HL-60 (cell line): ENCODE data around the gene CHI3L1.
A peak's percentile ranks its signal among the peaks of the same experiment; 100 is the strongest.

Experiments used
- DNase-seq, 2 experiments: peaks; one replicate each; pipeline ENCODE4 v3.0.0-alpha.2; 2010 to 2020; ENCODE audit warnings: low read depth in 1 of 2, low spot score in 1 of 2
- H3K27ac ChIP-seq: fragments of 250-450 bp; sonication (Bioruptor Pico); replicated peaks from 2 replicates; pipeline ENCODE4 v1.5.1; 2020; ENCODE audit warnings: mild to moderate bottlenecking, moderate library complexity
- H3K27me3 ChIP-seq: fragments of 250-450 bp; sonication (Bioruptor Pico); 2 replicates; pipeline ENCODE4 v1.5.1; 2021; ENCODE audit warnings: mild to moderate bottlenecking, moderate library complexity; ENCODE audit not compliant: insufficient read depth, poor library complexity, severe bottlenecking
- H3K4me3 ChIP-seq: replicated peaks from 2 replicates; pipeline ENCODE4 v1.5.1; 2011; ENCODE audit warnings: mild to moderate bottlenecking, control low read depth, low read length; ENCODE audit not compliant: insufficient read depth
- CTCF ChIP-seq: IDR thresholded peaks from one replicate; pipeline ENCODE4 v1.5.1; 2011; ENCODE audit warnings: low read length, control low read depth, inconsistent platforms; ENCODE audit not compliant: insufficient read depth
- GABPA ChIP-seq: IDR thresholded peaks from 2 replicates; pipeline ENCODE4 v1.6.1; 2012; ENCODE audit warnings: low read depth
- POLR2AphosphoS5 ChIP-seq: IDR thresholded peaks from 2 replicates; pipeline ENCODE4 v1.6.1; 2012; ENCODE audit warnings: low read depth
- REST ChIP-seq: IDR thresholded peaks from 2 replicates; pipeline ENCODE4 v1.6.1; 2012; ENCODE audit warnings: low read depth; ENCODE audit not compliant: insufficient replicate concordance
- SPI1 ChIP-seq: IDR thresholded peaks from 2 replicates; pipeline ENCODE4 v1.6.1; 2012; ENCODE audit warnings: low read depth, mild to moderate bottlenecking, borderline replicate concordance

The CHI3L1 gene

GRCh38 chr1:203227371-203228083 lies 41.0 kb upstream of the CHI3L1 start:
- DNase-seq = no peak
- H3K27me3 ChIP-seq = no peaks in the 10 kb centered on the region
- H3K27ac ChIP-seq = no peak overlapping the region
- no peak overlapping the region for H3K4me3 ChIP-seq
- TF ChIP-seq REST = no peak
- no peak for TF ChIP-seq CTCF
- TF ChIP-seq SPI1 = no peak
- TF ChIP-seq POLR2AphosphoS5 = no peak
- no peak for TF ChIP-seq GABPA

GRCh38 chr1:203225071-203225470 lies 38.6 kb upstream of the CHI3L1 start:
- no peak for TF ChIP-seq GABPA
- no peak for TF ChIP-seq REST
- TF ChIP-seq SPI1 = peak; percentile 77
- no peak for TF ChIP-seq POLR2AphosphoS5
- no peak for TF ChIP-seq CTCF
- H3K27ac ChIP-seq = no peak overlapping the region
- no peaks in the 10 kb centered on the region for H3K27me3 ChIP-seq
- H3K4me3 ChIP-seq = no peak overlapping the region
- DNase-seq = no peak

- no peak for TF ChIP-seq POLR2AphosphoS5
- no peak for TF ChIP-seq SPI1
- TF ChIP-seq CTCF = no peak
- no peak for TF ChIP-seq GABPA
- no peak for TF ChIP-seq REST
- no peak overlapping the region for H3K27ac ChIP-seq
- H3K27me3 ChIP-seq = no peaks in the 10 kb centered on the region
- no peak overlapping the region for H3K4me3 ChIP-seq
- no peak for DNase-seq
Observed at GRCh38 chr1:203223012-203223775, 36.7 kb upstream of the CHI3L1 start.
